Naive thymus-derived CD8-positive, alpha-beta T cell (primary cell): ENCODE data around the gene TNFSF18. TPM values are rescaled to one million over a fixed set of nuclear protein-coding genes. Genes with fewer than 3 reads are reported as not detected.

Experiments
- ATAC-seq, 2 donors: fragments of 150-1000 bp; cut with Tn5 transposase in 1 of 2; sonication (Bioruptor Pico), chemical (Tn5 transposase) in 1 of 2; 1 replicate in 1 of 2; 2 replicates in 1 of 2; pipeline ENCODE4 v1.10.0; 2021; ENCODE audit warnings: mild to moderate bottlenecking in 2 of 2, moderate library complexity in 2 of 2
- POLR2A ChIA-PET: fragments of 350-600 bp; sonication (Branson Sonifier 250); formaldehyde crosslinking; loops from one replicate; lab custom pipeline; 2021; ENCODE audit warnings: antibody characterized with exemption; lab: Charles Lee
- DNase-seq, 10 donors: peaks; one replicate each; pipeline versions ENCODE4 v3.0.0 to v3.0.0-alpha.2; 2020 to 2022
- H3K27ac Mint-ChIP-seq, 10 donors: one replicate each; pipeline ENCODE4 v1.8.0; 2020 to 2022; ENCODE audit warnings: mild to moderate bottlenecking in 10 of 10, mixed read lengths in 10 of 10, moderate library complexity in 4 of 10, inconsistent platforms in 1 of 10
- H3K27me3 Mint-ChIP-seq, 5 donors: one replicate each; pipeline ENCODE4 v1.8.0; 2021 to 2022; ENCODE audit warnings: mixed read lengths in 5 of 5
- H3K36me3 Mint-ChIP-seq, 3 donors: one replicate each; pipeline ENCODE4 v1.8.0; 2020 to 2022; ENCODE audit warnings: mixed read lengths in 3 of 3, mild to moderate bottlenecking in 2 of 3, inconsistent platforms in 1 of 3
- H3K4me1 Mint-ChIP-seq, 4 donors: one replicate each; pipeline ENCODE4 v1.8.0; 2021 to 2022; ENCODE audit warnings: mixed read lengths in 4 of 4
- H3K4me3 Mint-ChIP-seq, 10 donors: one replicate each; pipeline ENCODE4 v1.8.0; 2020 to 2022; ENCODE audit warnings: mild to moderate bottlenecking in 10 of 10, mixed read lengths in 10 of 10, moderate library complexity in 6 of 10, inconsistent platforms in 1 of 10
- H3K9me3 Mint-ChIP-seq, 9 donors: one replicate each; pipeline ENCODE4 v1.8.0; 2020 to 2022; ENCODE audit warnings: mixed read lengths in 9 of 9, mild to moderate bottlenecking in 3 of 9, inconsistent platforms in 1 of 9, moderate library complexity in 1 of 9
- polyA plus RNA-seq, 3 donors: library from polyadenylated mRNA; unstranded; fragments of 300-500 nt; fragmentation: Illumina TruSeq; gene quantifications; one replicate each; pipeline ENCODE4 v1.2.3, GENCODE V29; 2021
- total RNA-seq, 8 experiments: library from RNA in 2 of 8; stranded (reverse) in 2 of 8; gene quantifications; one replicate each; pipeline ENCODE4 v1.2.3 and lab custom pipeline; 2021 to 2026

Gene TNFSF18
- total and polyA plus RNA-seq, 5 experiments from 2014 or later: not detected

DNA sequence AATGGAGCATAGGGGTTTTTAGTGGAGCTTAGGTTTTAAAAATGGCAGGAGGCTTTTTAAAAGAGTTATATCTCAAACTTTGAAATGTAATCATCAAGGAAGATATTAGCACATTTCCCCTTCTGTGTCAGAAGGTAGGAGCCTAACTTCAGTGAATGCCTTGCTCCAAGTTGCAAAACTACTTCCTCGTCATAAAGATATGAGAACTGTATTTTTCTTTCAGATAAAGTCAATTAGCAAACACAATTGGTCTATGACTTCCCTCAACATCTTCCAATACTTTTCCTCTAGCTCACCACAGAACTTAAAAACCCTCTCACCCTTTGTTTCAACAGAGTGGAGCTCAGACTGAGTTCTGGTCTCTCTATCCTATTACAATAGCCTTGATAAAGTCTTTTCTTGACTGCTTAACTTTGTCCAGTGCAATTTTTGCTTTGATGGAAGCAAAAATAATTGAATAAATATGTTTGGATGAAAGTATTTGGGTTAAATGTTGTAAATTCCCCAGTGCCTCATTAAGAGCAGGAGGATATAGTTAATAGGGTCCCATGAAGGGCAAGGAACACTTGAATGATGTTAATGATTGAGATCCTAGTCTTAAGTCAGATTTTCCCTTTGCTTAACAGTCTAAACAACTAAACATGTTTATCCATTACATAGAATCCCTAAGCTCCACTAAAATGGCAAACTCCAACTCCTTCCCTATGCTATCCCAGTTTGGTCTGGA, 58.9 kb downstream of the TNFSF18 start:
- no peak overlapping the region for H3K27ac Mint-ChIP-seq
- ATAC-seq (no peak), DNase-seq (no peak)
- H3K27me3 Mint-ChIP-seq: no peaks in the 10 kb centered on the region
- H3K9me3 Mint-ChIP-seq: peaks cover 0 to 8% (median 0%) of the 10 kb centered on the region in 9 donors
- no peaks in the 10 kb centered on the region for H3K4me1 Mint-ChIP-seq
- no peak overlapping the region for H3K4me3 Mint-ChIP-seq
- POLR2A ChIA-PET: no interaction called here
- peaks cover 0 to 11% (median 0%) of the 10 kb centered on the region in 3 donors for H3K36me3 Mint-ChIP-seq

- no peaks in the 10 kb centered on the region for H3K4me1 Mint-ChIP-seq
- peaks cover 0 to 6% (median 0%) of the 10 kb centered on the region in 3 donors for H3K36me3 Mint-ChIP-seq
- ATAC-seq (no peak), DNase-seq (no peak)
- no peak overlapping the region for H3K27ac Mint-ChIP-seq
- no peaks in the 10 kb centered on the region for H3K27me3 Mint-ChIP-seq
- H3K9me3 Mint-ChIP-seq: peaks cover 0 to 4% (median 0%) of the 10 kb centered on the region in 9 donors
- POLR2A ChIA-PET: no interaction called here
- no peak overlapping the region for H3K4me3 Mint-ChIP-seq
Measured at GRCh38 chr1:172990598-172991215, 60.0 kb downstream of the TNFSF18 start.

Other genes with a start within 250 kb of the TNFSF18 start
- gene TNFSF4, start 156.4 kb upstream of the TNFSF18 start, total RNA-seq: 1 to 10 TPM; 1.6 to 2.3 TPM
- under 1 TPM; 0.13 to 0.68 (median 0.29) TPM for gene TNFSF4, start 156.4 kb upstream of the TNFSF18 start, polyA plus RNA-seq